Subcutaneous abdominal adipose tissue (tissue), 5 donors: ENCODE results near the gene RPS21.

Experiments
- H3K27ac ChIP-seq: one replicate; pipeline ENCODE4 v1.7.0; 2013; ENCODE audit warnings: low read depth, mild to moderate bottlenecking, inconsistent platforms, low read length, moderate library complexity
- H3K27me3 ChIP-seq, 5 donors: one replicate each; pipeline ENCODE4 v1.7.0; 2013; ENCODE audit warnings: low read length in 5 of 5, inconsistent platforms in 1 of 5; ENCODE audit not compliant: control insufficient read depth in 5 of 5, insufficient read depth in 4 of 5
- H3K36me3 ChIP-seq, 5 donors: one replicate each; pipeline ENCODE4 v1.7.0; 2013; ENCODE audit warnings: low read length in 5 of 5; ENCODE audit not compliant: control insufficient read depth in 5 of 5, insufficient read depth in 5 of 5
- H3K4me1 ChIP-seq, 5 donors: one replicate each; pipeline ENCODE4 v1.7.0; 2013; ENCODE audit warnings: low read length in 5 of 5, mild to moderate bottlenecking in 3 of 5, moderate library complexity in 1 of 5; ENCODE audit not compliant: control insufficient read depth in 5 of 5, insufficient read depth in 5 of 5
- H3K4me3 ChIP-seq, 5 donors: one replicate each; pipeline ENCODE4 v1.7.0; 2013; ENCODE audit warnings: low read length in 5 of 5, low read depth in 1 of 5
- H3K9ac ChIP-seq, 5 donors: one replicate each; pipeline ENCODE4 v1.7.0; 2013; ENCODE audit warnings: low read length in 5 of 5, mild to moderate bottlenecking in 4 of 5, moderate library complexity in 3 of 5
- H3K9me3 ChIP-seq, 5 donors: one replicate each; pipeline ENCODE4 v1.7.0; 2013; ENCODE audit warnings: low read length in 5 of 5; ENCODE audit not compliant: control insufficient read depth in 5 of 5
- donor health status: healthy.
- donor health status: healthy.
- donor health status: healthy.
- donor health status: healthy.
- donor health status: healthy.

The RPS21 gene

DNA sequence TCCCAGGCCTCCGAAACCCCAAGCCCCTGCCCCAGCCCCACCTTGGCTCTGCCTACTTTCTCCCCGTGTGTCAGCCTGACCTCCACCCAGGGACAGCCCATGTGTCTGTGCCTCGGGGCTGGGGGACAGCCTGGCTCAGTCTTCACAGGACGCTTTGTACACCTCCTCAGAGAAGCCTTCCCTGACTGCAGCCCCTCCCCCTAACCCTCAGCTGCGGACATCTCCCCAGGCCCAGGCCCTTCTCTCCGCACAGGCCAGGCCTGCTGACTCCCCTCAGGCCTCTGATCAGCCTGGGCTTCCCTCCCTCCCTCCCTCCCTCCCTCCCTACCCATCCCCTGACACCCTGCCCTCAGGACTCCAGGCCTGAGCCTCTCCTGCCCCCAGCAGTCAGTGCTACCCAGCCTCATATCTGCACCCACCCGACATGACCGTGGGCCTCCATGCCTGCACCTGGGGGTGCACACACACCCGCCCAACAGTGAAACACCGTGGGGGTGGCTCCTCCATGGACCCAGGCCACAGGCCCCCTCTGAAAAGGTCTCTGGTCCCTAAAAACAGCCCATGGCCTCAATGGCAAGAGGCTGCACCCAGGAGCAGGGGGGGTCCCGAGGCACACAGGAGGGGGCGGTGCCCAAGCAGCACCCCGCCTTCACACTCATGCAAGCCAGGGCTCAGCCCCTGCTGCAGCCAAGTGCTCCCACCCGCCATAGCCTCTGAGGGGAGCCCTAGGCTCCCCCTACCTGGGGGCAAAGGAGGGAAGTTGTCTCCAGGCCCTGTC is 32.7 kb upstream of the RPS21 start:
- Histone ChIP-seq H3K9me3 (no peaks in the 10 kb centered on the region), H3K4me1 (peaks cover 5 to 63% (median 55%) of the 10 kb centered on the region in 5 donors), H3K27me3 (no peaks in the 10 kb centered on the region), H3K36me3 (peaks cover 0 to 30% (median 19%) of the 10 kb centered on the region in 5 donors), H3K4me3 (no peak overlapping the region), H3K27ac (no peak overlapping the region), H3K9ac (no peak overlapping the region)

DNA sequence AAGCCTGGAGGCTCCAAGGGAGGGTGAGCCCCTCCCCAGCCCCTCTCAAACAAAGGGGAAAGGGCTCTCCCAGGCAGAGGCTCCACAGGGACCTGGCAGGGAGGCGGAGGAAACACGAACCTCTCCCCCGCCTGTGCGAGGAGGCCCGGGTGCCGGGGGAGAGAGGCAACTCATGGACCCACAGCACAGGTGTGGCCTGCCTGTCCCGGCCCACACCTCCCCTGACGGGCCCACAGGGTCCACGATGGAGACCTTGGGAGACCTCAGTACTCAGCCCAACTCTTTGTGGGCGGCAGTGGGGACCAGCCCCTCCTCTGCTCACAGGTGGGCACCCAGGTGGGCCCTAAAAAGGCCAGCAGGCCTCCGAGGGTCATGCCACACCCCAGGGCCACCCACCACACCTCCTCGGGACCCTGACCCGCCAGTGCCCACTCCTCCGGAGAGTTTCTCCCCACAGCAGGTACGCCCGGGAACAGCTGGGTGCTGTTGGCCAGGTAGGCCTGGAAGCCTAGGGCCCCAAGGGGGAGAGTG is 32.0 kb upstream of the RPS21 start:
- Histone ChIP-seq H3K9ac (peak overlapping the region in 2 of 5 donors; percentile 15 to 41), H3K27ac (peak overlapping the region; percentile 92), H3K9me3 (no peaks in the 10 kb centered on the region), H3K27me3 (no peaks in the 10 kb centered on the region), H3K4me1 (peaks cover 5 to 65% (median 57%) of the 10 kb centered on the region in 5 donors), H3K4me3 (peak overlapping the region in 1 of 5 donors; percentile 35), H3K36me3 (peaks cover 0 to 28% (median 19%) of the 10 kb centered on the region in 5 donors)

DNA sequence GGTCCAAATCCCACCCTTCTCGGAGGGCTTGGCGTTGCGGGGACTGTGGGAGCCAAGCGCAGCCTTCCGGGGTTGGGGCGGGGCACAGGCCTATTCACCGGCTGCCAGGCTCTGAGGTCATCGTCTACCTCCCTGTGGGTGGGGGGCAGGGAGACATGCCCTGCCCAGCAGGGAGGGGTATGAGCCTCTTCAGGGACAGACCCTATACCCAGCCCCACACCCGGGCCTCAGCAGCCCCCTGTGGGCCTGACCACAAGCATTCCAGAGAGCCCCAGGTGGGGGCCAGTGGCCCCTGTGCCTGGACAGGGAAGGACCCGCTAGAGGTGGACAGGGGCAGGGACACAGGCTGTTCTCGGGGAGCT is 31.4 kb upstream of the RPS21 start:
- Histone ChIP-seq H3K36me3 (peaks cover 0 to 22% (median 17%) of the 10 kb centered on the region in 5 donors), H3K9ac (peak overlapping the region in 2 of 5 donors; percentile 15 to 23), H3K4me3 (peak overlapping the region in 3 of 5 donors; percentile 11 to 49 (median 35)), H3K27ac (peak overlapping the region; percentile 92), H3K27me3 (no peaks in the 10 kb centered on the region), H3K4me1 (peaks cover 5 to 65% (median 57%) of the 10 kb centered on the region in 5 donors), H3K9me3 (no peaks in the 10 kb centered on the region)

DNA sequence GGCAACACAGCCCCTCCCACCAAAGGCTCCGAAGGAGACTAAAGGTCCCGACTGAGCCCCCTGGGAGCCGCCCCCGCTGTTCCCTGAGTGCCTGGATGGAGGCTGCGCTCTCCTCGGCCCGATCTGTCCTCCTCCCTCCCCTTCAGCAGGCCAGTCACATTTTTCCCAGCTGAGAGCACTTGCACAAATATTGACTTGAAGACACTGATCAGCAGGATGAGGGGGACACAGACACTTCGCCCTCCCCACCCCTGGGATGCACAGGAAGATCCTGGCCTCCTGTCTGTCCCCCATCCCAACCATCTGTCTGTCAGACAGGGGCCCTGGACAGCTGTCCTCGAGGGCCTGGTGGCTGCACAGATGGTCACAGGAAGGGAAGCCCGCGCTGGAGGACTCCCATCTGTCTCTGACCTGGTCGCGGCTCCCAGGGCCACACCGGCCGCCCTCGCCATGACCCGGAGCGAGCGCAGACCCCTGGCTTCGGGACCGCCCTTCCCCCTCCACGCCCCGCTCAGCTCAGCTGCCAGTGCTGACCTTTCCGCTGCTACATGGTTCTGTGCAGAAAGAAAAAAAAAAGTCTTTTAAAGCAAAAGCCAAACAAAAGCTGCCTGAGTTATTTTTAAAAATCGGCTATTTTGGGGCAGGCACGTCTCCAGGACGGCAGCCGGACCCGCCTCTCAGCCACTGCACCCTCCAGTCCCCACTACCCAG is 30.9 kb upstream of the RPS21 start:
- Histone ChIP-seq H3K4me3 (peak overlapping the region in 4 of 5 donors; percentile 36 to 50 (median 42)), H3K27me3 (no peaks in the 10 kb centered on the region), H3K9me3 (no peaks in the 10 kb centered on the region), H3K4me1 (peaks cover 5 to 70% (median 62%) of the 10 kb centered on the region in 5 donors), H3K9ac (peak overlapping the region in 4 of 5 donors; percentile 13 to 71 (median 60)), H3K27ac (peak overlapping the region; percentile 92), H3K36me3 (peaks cover 0 to 16% (median 12%) of the 10 kb centered on the region in 5 donors)

DNA sequence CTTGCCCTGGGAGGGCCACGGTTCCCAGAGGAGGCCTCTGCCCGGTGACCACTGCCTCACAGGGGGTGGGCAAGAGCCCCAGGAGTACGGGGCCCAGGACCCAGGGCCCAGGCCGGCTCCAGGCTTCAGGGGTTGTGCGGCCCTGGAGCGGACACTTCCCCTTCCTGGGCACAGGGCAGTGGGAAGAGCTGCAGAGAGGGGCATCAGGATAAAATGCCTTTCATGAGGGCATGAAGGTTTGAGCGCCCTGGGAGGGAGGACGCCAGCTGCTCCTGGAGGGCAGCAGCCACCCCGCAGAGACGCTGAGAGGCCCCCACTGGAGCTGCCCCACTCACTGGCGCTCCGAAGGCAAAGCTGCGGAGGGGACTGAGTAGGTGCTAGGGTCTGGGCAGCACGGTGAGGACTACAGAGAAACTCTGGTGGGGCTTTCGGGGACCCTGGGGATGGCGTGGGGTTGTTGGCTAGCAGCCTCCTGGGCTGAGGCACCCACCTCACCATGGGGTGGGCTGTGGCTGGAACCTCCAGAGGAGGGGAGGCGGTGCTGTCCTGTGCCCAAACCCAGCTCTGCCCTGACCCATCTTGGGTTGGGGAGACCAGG is 30.2 kb upstream of the RPS21 start:
- Histone ChIP-seq H3K4me3 (peak overlapping the region in 2 of 5 donors; percentile 49 to 50), H3K9ac (peak overlapping the region in 4 of 5 donors; percentile 13 to 71 (median 60)), H3K36me3 (peaks cover 0 to 10% (median 5%) of the 10 kb centered on the region in 5 donors), H3K27ac (peak overlapping the region; percentile 92), H3K4me1 (peaks cover 5 to 75% (median 68%) of the 10 kb centered on the region in 5 donors), H3K27me3 (no peaks in the 10 kb centered on the region), H3K9me3 (no peaks in the 10 kb centered on the region)

DNA sequence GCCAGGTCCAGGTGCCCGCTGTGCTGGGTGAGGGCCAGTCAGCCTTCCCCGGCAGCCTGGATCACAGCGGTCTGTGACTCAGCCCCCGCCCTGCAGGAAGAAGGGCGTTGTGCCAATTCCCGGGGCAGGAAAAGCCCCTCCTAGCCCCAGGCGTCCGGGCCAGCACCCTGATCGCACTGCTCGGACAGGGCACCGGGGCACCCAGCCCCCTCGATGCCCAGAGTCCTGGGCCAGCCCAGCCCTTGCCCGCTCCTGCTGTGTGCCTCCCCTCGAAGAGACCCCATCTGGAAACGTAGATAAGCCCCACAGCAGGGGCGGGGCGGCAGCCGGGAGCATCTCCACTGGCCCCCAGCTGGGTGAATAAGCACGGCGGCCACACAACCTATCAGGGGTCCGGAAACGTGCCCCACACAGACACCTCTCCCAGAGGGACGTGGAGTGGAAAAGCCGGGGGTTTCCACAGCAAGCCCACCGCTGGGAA is 29.7 kb upstream of the RPS21 start:
- H3K9me3 ChIP-seq: no peaks in the 10 kb centered on the region
- H3K4me3 ChIP-seq: peak overlapping the region in 3 of 5 donors; percentile 8 to 50 (median 49)
- peak overlapping the region; percentile 92 for H3K27ac ChIP-seq
- H3K9ac ChIP-seq: peak overlapping the region in 3 of 5 donors; percentile 13 to 81 (median 71)
- H3K36me3 ChIP-seq: peaks cover 0 to 9% (median under 1%) of the 10 kb centered on the region in 5 donors
- H3K27me3 ChIP-seq: no peaks in the 10 kb centered on the region
- peaks cover 5 to 79% (median 68%) of the 10 kb centered on the region in 5 donors for H3K4me1 ChIP-seq

DNA sequence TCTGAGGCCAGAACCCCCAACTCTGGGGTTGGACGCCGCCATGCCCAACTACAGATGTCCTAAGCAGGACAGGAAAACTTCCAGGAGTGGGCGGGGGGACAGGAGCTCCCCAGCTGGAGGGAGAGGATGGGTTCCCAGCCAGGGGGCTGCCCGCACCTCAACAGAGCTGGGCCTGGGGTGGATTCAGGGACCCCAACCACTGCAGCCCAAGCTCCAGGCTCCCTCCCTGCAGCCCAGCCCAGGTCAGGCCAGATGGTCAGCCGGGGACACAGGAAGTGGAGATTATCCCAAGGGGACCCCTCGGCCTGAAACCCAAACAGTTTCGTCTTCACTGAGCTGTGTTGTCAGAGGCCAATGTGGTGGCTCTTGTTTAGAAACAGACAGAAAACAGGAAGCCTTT is 29.2 kb upstream of the RPS21 start:
- peak overlapping the region in 3 of 5 donors; percentile 13 to 81 (median 71) for H3K9ac ChIP-seq
- peak overlapping the region; percentile 92 for H3K27ac ChIP-seq
- H3K9me3 ChIP-seq: no peaks in the 10 kb centered on the region
- H3K36me3 ChIP-seq: peaks cover 0 to 5% (median 0%) of the 10 kb centered on the region in 5 donors
- peak overlapping the region in 3 of 5 donors; percentile 8 to 49 (median 16) for H3K4me3 ChIP-seq
- H3K4me1 ChIP-seq: peaks cover 5 to 77% (median 64%) of the 10 kb centered on the region in 5 donors
- no peaks in the 10 kb centered on the region for H3K27me3 ChIP-seq

DNA sequence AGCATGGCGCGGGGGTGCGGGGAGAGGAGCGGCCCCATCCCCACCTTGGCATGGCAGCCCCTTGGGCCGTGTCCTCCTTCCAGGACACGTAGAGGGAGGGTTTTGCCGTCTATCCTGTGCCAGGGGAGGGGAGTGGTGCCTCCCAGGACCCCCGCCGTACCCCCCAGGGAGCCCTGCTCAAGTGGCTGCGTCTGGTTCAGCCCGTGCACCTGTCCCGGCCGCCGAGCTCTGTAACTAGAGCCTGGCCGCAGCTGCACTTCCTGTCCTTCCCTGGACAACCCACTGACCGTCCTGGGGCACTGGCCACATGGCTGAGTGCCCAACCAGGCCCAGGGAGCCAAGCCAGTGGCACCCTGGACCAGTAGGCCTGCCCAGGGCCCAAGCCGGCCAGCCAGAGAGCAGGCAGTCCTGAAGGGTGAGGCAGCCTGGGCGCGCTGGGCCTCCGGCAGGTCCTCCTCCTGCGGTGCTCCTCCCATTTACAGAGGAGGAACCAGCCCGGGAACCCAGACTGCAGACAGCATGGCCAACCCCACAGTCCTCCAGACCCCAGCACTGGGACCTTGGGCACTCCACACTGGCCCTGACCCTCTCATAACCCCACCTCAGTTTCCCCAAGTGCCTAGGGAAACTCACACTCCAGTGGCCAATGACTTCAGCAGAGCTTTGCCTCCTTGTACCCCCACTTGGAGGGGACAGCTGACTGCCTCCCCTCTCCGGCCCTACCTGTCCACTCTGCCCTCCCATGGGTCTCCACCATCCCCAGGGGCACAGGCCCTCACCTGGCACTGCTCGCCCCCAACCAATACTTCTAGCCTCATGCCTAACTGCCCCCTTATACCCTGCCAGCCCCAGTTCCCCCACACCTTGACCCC is 28.5 kb upstream of the RPS21 start:
- Histone ChIP-seq H3K9me3 (no peaks in the 10 kb centered on the region), H3K27me3 (no peaks in the 10 kb centered on the region), H3K4me1 (peaks cover 5 to 76% (median 56%) of the 10 kb centered on the region in 5 donors), H3K36me3 (peaks cover 0 to 4% (median 0%) of the 10 kb centered on the region in 5 donors), H3K27ac (peak overlapping the region; percentile 92), H3K4me3 (peak overlapping the region in 3 of 5 donors; percentile 5 to 49 (median 34)), H3K9ac (peak overlapping the region in 3 of 5 donors; percentile 70 to 81 (median 71))
